ENCODE data around the gene BTNL9.

BTNL9 gene

GRCh38 chr5:181060231-181060590 lies 20.1 kb downstream of the BTNL9 start:
- in situ Hi-C loops (cut with MboI; ENCODE audit: low sequenced_read_pairs) = no loop called here
- H3K27me3 ChIP-seq (ENCODE audit: low read depth) = 0 out of 2 replicates have a peak, but pooled peaks cover 3% of the 10 kb centered on the region
- no peaks in the 10 kb centered on the region for H3K4me1 ChIP-seq
- no peak overlapping the region for H3K4me3 ChIP-seq
- DNase-seq (ENCODE audit: low spot score in 2 of 2) = no peak
- H3K36me3 ChIP-seq (replicated peaks) = no peaks in the 10 kb centered on the region
- H3K9me3 ChIP-seq = no peaks in the 10 kb centered on the region

- DNase-seq (ENCODE audit: low spot score in 2 of 2) = no peak
- Histone ChIP-seq H3K27me3 (ENCODE audit: low read depth) (0 out of 2 replicates have a peak, but pooled peaks cover 3% of the 10 kb centered on the region), H3K9me3 (no peaks in the 10 kb centered on the region), H3K4me3 (no peak overlapping the region), H3K36me3 (replicated peaks) (no peaks in the 10 kb centered on the region), H3K4me1 (no peaks in the 10 kb centered on the region)
- in situ Hi-C loops (cut with MboI; ENCODE audit: low sequenced_read_pairs) = no loop called here
Observed at GRCh38 chr5:181060924-181061323, 20.9 kb downstream of the BTNL9 start.

- DNase-seq (ENCODE audit: low spot score in 2 of 2) = no peak
- H3K36me3 ChIP-seq (replicated peaks) = no peaks in the 10 kb centered on the region
- H3K9me3 ChIP-seq = no peaks in the 10 kb centered on the region
- no peak overlapping the region for H3K4me3 ChIP-seq
- in situ Hi-C loops (cut with MboI; ENCODE audit: low sequenced_read_pairs) = no loop called here
- no peaks in the 10 kb centered on the region for H3K27me3 ChIP-seq (ENCODE audit: low read depth)
- H3K4me1 ChIP-seq = no peaks in the 10 kb centered on the region
Observed at GRCh38 chr5:181061645-181062044, 21.6 kb downstream of the BTNL9 start.

GRCh38 chr5:181062631-181063030 lies 22.6 kb downstream of the BTNL9 start:
- in situ Hi-C loops (cut with MboI; ENCODE audit: low sequenced_read_pairs) = no loop called here
- no peak for DNase-seq (ENCODE audit: low spot score in 2 of 2)
- H3K4me3 ChIP-seq = no peak overlapping the region
- no peaks in the 10 kb centered on the region for H3K36me3 ChIP-seq (replicated peaks)
- no peaks in the 10 kb centered on the region for H3K4me1 ChIP-seq
- H3K27me3 ChIP-seq (ENCODE audit: low read depth) = no peaks in the 10 kb centered on the region
- no peaks in the 10 kb centered on the region for H3K9me3 ChIP-seq

GRCh38 chr5:181063514-181063913 lies 23.4 kb downstream of the BTNL9 start:
- H3K4me1 ChIP-seq = no peaks in the 10 kb centered on the region
- H3K9me3 ChIP-seq = no peaks in the 10 kb centered on the region
- H3K4me3 ChIP-seq = no peak overlapping the region
- no peak for DNase-seq (ENCODE audit: low spot score in 2 of 2)
- in situ Hi-C loops (cut with MboI; ENCODE audit: low sequenced_read_pairs) = no loop called here
- H3K36me3 ChIP-seq (replicated peaks) = no peaks in the 10 kb centered on the region
- H3K27me3 ChIP-seq (ENCODE audit: low read depth) = no peaks in the 10 kb centered on the region

GRCh38 chr5:181064987-181065386 lies 24.9 kb downstream of the BTNL9 start:
- DNase-seq (ENCODE audit: low spot score in 2 of 2) = no peak
- H3K4me1 ChIP-seq = no peaks in the 10 kb centered on the region
- no peak overlapping the region for H3K4me3 ChIP-seq
- in situ Hi-C loops (cut with MboI; ENCODE audit: low sequenced_read_pairs) = no loop called here
- H3K27me3 ChIP-seq (ENCODE audit: low read depth) = no peaks in the 10 kb centered on the region
- H3K36me3 ChIP-seq (replicated peaks) = no peaks in the 10 kb centered on the region
- no peaks in the 10 kb centered on the region for H3K9me3 ChIP-seq

GRCh38 chr5:181069767-181070491 lies 29.9 kb downstream of the BTNL9 start:
- H3K9me3 ChIP-seq = no peaks in the 10 kb centered on the region
- no peaks in the 10 kb centered on the region for H3K27me3 ChIP-seq (ENCODE audit: low read depth)
- in situ Hi-C loops (cut with MboI; ENCODE audit: low sequenced_read_pairs) = no loop called here
- peak in 1 of 2 experiments; percentile 36 for DNase-seq (ENCODE audit: low spot score in 2 of 2)
- H3K4me1 ChIP-seq = no peaks in the 10 kb centered on the region
- H3K4me3 ChIP-seq = no peak overlapping the region
- no peaks in the 10 kb centered on the region for H3K36me3 ChIP-seq (replicated peaks)

GRCh38 chr5:181070523-181070922 lies 30.5 kb downstream of the BTNL9 start:
- Histone ChIP-seq H3K4me3 (no peak overlapping the region), H3K9me3 (no peaks in the 10 kb centered on the region), H3K27me3 (ENCODE audit: low read depth) (no peaks in the 10 kb centered on the region), H3K4me1 (no peaks in the 10 kb centered on the region), H3K36me3 (replicated peaks) (no peaks in the 10 kb centered on the region)
- in situ Hi-C loops (cut with MboI; ENCODE audit: low sequenced_read_pairs) = no loop called here
- no peak for DNase-seq (ENCODE audit: low spot score in 2 of 2)

- Histone ChIP-seq H3K4me3 (no peak overlapping the region), H3K36me3 (replicated peaks) (no peaks in the 10 kb centered on the region), H3K4me1 (no peaks in the 10 kb centered on the region), H3K9me3 (no peaks in the 10 kb centered on the region), H3K27me3 (ENCODE audit: low read depth) (no peaks in the 10 kb centered on the region)
- no peak for DNase-seq (ENCODE audit: low spot score in 2 of 2)
- in situ Hi-C loops (cut with MboI; ENCODE audit: low sequenced_read_pairs) = no loop called here
Observed at GRCh38 chr5:181071257-181071656, 31.2 kb downstream of the BTNL9 start.

- Histone ChIP-seq H3K4me3 (no peak overlapping the region), H3K9me3 (no peaks in the 10 kb centered on the region), H3K27me3 (ENCODE audit: low read depth) (peaks cover 2% of the 10 kb centered on the region; the same call in 1 of the 2 replicates), H3K4me1 (no peaks in the 10 kb centered on the region), H3K36me3 (replicated peaks) (no peaks in the 10 kb centered on the region)
- in situ Hi-C loops (cut with MboI; ENCODE audit: low sequenced_read_pairs) = no loop called here
- no peak for DNase-seq (ENCODE audit: low spot score in 2 of 2)
Observed at GRCh38 chr5:181076920-181077319, 36.9 kb downstream of the BTNL9 start.

GRCh38 chr5:181081989-181082388 lies 41.9 kb downstream of the BTNL9 start:
- H3K9me3 ChIP-seq = no peaks in the 10 kb centered on the region
- H3K36me3 ChIP-seq (replicated peaks) = no peaks in the 10 kb centered on the region
- H3K27me3 ChIP-seq (ENCODE audit: low read depth) = peaks cover 2% of the 10 kb centered on the region; the same call in 1 of the 2 replicates
- DNase-seq (ENCODE audit: low spot score in 2 of 2) = no peak
- in situ Hi-C loops (cut with MboI; ENCODE audit: low sequenced_read_pairs) = no loop called here
- no peak overlapping the region for H3K4me3 ChIP-seq
- no peaks in the 10 kb centered on the region for H3K4me1 ChIP-seq

- no peak for DNase-seq (ENCODE audit: low spot score in 2 of 2)
- in situ Hi-C loops (cut with MboI; ENCODE audit: low sequenced_read_pairs) = no loop called here
- H3K27me3 ChIP-seq (ENCODE audit: low read depth) = no peaks in the 10 kb centered on the region; the same call in 1 of the 2 replicates
- H3K4me3 ChIP-seq = no peak overlapping the region
- H3K9me3 ChIP-seq = no peaks in the 10 kb centered on the region
- no peaks in the 10 kb centered on the region for H3K36me3 ChIP-seq (replicated peaks)
- H3K4me1 ChIP-seq = no peaks in the 10 kb centered on the region
Observed at GRCh38 chr5:181084621-181085195, 44.6 kb downstream of the BTNL9 start.

- no peaks in the 10 kb centered on the region for H3K36me3 ChIP-seq (replicated peaks)
- H3K4me1 ChIP-seq = no peaks in the 10 kb centered on the region
- in situ Hi-C loops (cut with MboI; ENCODE audit: low sequenced_read_pairs) = no loop called here
- no peaks in the 10 kb centered on the region for H3K9me3 ChIP-seq
- no peak for DNase-seq (ENCODE audit: low spot score in 2 of 2)
- no peaks in the 10 kb centered on the region for H3K27me3 ChIP-seq (ENCODE audit: low read depth)
- no peak overlapping the region for H3K4me3 ChIP-seq
Observed at GRCh38 chr5:181086026-181086883, 46.2 kb downstream of the BTNL9 start.

- no peak overlapping the region for H3K4me3 ChIP-seq
- no peak for DNase-seq (ENCODE audit: low spot score in 2 of 2)
- H3K27me3 ChIP-seq (ENCODE audit: low read depth) = no peaks in the 10 kb centered on the region
- H3K4me1 ChIP-seq = no peaks in the 10 kb centered on the region
- no peaks in the 10 kb centered on the region for H3K36me3 ChIP-seq (replicated peaks)
- in situ Hi-C loops (cut with MboI; ENCODE audit: low sequenced_read_pairs) = no loop called here
- H3K9me3 ChIP-seq = no peaks in the 10 kb centered on the region
Observed at GRCh38 chr5:181086884-181087205, 46.8 kb downstream of the BTNL9 start.
